ENCODE measurements around the gene HTR2B. TPM values are rescaled to one million over a fixed set of nuclear protein-coding genes. Genes with fewer than 3 reads are reported as not detected.

Gene HTR2B
- total RNA-seq, 4 donors from 2014 or later, result 2.3 to 16.8 (median 4.6) TPM

- Histone ChIP-seq H3K27me3 (no peaks in the 10 kb centered on the region), H3K27ac (peak overlapping the region in 1 of 3 donors; percentile 23), H3K4me3 (replicated peaks in 1 of 3) (no peak overlapping the region), H3K36me3 (no peaks in the 10 kb centered on the region), H3K4me1 (peaks cover 0 to 5% of the 10 kb centered on the region in 2 donors), H3K9me3 (no peaks in the 10 kb centered on the region)
- no peak for TF ChIP-seq POLR2A (IDR thresholded peaks at IDR 0.05)
- TF ChIP-seq, protein P1, sequence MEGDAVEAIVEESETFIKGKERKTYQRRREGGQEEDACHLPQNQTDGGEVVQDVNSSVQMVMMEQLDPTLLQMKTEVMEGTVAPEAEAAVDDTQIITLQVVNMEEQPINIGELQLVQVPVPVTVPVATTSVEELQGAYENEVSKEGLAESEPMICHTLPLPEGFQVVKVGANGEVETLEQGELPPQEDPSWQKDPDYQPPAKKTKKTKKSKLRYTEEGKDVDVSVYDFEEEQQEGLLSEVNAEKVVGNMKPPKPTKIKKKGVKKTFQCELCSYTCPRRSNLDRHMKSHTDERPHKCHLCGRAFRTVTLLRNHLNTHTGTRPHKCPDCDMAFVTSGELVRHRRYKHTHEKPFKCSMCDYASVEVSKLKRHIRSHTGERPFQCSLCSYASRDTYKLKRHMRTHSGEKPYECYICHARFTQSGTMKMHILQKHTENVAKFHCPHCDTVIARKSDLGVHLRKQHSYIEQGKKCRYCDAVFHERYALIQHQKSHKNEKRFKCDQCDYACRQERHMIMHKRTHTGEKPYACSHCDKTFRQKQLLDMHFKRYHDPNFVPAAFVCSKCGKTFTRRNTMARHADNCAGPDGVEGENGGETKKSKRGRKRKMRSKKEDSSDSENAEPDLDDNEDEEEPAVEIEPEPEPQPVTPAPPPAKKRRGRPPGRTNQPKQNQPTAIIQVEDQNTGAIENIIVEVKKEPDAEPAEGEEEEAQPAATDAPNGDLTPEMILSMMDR (IDR thresholded peaks at IDR 0.05), result no peak
- DNase-seq, result no peak
- WGBS, 2 donors, result 97% methylated on average over 1 of the region's 1 CpG
- intact Hi-C loops (cut with DNase I), result no loop called here
These were observed 10.2 kb upstream of the HTR2B start for GRCh38 chr2:231134910-231135655.

DNA sequence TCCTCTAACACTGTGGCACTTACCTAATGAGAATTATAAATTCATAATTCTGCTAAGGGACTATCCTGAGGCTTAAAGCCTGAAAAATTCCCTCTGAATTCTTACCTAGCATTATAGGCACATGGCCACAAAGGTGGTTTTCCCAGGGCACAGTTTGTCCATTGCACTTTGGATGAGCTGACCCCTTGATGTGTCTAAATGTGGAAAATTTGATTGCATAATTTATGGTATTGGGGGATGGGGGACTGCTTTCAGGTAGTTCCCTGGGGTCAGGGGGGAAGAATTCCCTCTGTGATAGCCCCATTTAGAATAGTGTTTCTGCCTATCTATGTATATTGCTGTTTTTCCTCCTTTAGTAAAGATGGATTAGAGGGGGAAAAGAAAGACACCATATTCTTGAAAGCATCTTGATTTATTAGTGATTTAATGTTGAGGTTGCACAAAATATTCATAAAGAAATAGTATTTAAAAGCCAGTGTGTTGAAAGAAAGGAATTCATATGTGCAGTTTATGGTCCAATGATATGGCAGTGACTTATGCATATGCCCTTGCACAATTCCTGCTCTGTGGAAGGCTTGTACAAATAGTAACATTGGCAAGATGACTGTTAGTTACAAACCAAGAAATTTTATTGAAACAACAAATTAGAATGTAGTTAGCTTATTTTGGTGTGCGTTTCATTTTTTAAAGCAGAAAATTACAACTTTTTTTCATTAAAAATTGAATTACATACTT lies 8.7 kb upstream of the HTR2B start:
- Histone ChIP-seq H3K9me3 (no peaks in the 10 kb centered on the region), H3K4me3 (replicated peaks in 1 of 3) (no peak overlapping the region), H3K4me1 (peaks cover 0 to 5% of the 10 kb centered on the region in 2 donors), H3K27me3 (no peaks in the 10 kb centered on the region), H3K36me3 (no peaks in the 10 kb centered on the region), H3K27ac (no peak overlapping the region)
- WGBS, 2 donors, result 89 to 91% methylated on average over 1 of the region's 1 CpG
- no peak for DNase-seq
- no peak for TF ChIP-seq POLR2A (IDR thresholded peaks at IDR 0.05)
- TF ChIP-seq, protein P1 (IDR thresholded peaks at IDR 0.05), result no peak
- intact Hi-C loops (cut with DNase I), result no loop called here

DNA sequence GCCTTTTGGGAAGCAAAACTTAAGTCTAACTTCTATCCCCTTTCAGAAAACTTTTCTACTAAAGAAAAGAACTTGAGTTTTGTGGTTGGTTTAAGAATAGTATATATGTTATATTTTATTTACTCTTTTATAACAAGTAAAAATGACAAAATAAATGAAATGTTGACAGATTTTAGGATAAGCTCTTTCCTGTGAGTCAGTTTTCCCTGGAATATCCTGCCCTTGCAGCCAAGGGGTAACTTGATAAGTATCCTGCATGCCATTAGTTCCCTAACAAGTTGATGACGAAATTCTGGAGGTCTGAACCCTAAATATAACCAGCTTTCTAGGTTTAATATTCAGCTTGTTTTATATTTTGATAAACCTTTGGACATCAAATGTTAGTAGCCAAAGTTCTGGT lies 7.3 kb upstream of the HTR2B start:
- H3K27me3 ChIP-seq, result no peaks in the 10 kb centered on the region
- H3K9me3 ChIP-seq, result no peaks in the 10 kb centered on the region
- H3K36me3 ChIP-seq, result no peaks in the 10 kb centered on the region
- WGBS, 2 donors, result 77 to 78% methylated on average over 1 of the region's 1 CpG
- no peak overlapping the region for H3K4me3 ChIP-seq (replicated peaks in 1 of 3)
- peaks cover 0 to 5% of the 10 kb centered on the region in 2 donors for H3K4me1 ChIP-seq
- H3K27ac ChIP-seq, result no peak overlapping the region
- TF ChIP-seq POLR2A (IDR thresholded peaks at IDR 0.05), result no peak
- intact Hi-C loops (cut with DNase I), result no loop called here
- no peak for DNase-seq

- TF ChIP-seq POLR2A (IDR thresholded peaks at IDR 0.05), result no peak
- TF ChIP-seq, protein P1 (IDR thresholded peaks at IDR 0.05), result no peak
- peaks cover 0 to 5% of the 10 kb centered on the region in 2 donors for H3K4me1 ChIP-seq
- no peak overlapping the region for H3K27ac ChIP-seq
- intact Hi-C loops (cut with DNase I), result no loop called here
- 95 to 96% methylated on average over 6 of the region's 6 CpGs for WGBS, 2 donors
- no peaks in the 10 kb centered on the region for H3K36me3 ChIP-seq
- H3K27me3 ChIP-seq, result no peaks in the 10 kb centered on the region
- no peaks in the 10 kb centered on the region for H3K9me3 ChIP-seq
- DNase-seq, result no peak
- no peak overlapping the region for H3K4me3 ChIP-seq (replicated peaks in 1 of 3)
These were observed 5.7 kb upstream of the HTR2B start for GRCh38 chr2:231130336-231131056.

- no peaks in the 10 kb centered on the region for H3K27me3 ChIP-seq
- H3K27ac ChIP-seq, result no peak overlapping the region
- no peak overlapping the region for H3K4me3 ChIP-seq (replicated peaks in 1 of 3)
- H3K36me3 ChIP-seq, result no peaks in the 10 kb centered on the region
- TF ChIP-seq, protein P1 (IDR thresholded peaks at IDR 0.05), result no peak
- no peak for TF ChIP-seq POLR2A (IDR thresholded peaks at IDR 0.05)
- H3K9me3 ChIP-seq, result no peaks in the 10 kb centered on the region
- no peak for DNase-seq
- peaks cover 0 to 8% of the 10 kb centered on the region in 2 donors for H3K4me1 ChIP-seq
- intact Hi-C loops (cut with DNase I), result no loop called here
- 97 to 98% methylated on average over 1 of the region's 1 CpG for WGBS, 2 donors
These were observed 4.4 kb upstream of the HTR2B start for GRCh38 chr2:231129216-231129615.

Data from thyroid gland (tissue), 4 donors.